HG03571 (cell line): ENCODE data around the gene SVEP1.
"Not testable (repeated sequence)": the region's sequence is repeated elsewhere in the genome, so short reads cannot be mapped to it uniquely, and the experiment has no call there.

Source experiments
- ATAC-seq: cut with Tn5 transposase; IDR thresholded peaks from one replicate; pipeline ENCODE4 v1.9.1; 2021; ENCODE audit not compliant: unreplicated experiment

Gene SVEP1

DNA sequence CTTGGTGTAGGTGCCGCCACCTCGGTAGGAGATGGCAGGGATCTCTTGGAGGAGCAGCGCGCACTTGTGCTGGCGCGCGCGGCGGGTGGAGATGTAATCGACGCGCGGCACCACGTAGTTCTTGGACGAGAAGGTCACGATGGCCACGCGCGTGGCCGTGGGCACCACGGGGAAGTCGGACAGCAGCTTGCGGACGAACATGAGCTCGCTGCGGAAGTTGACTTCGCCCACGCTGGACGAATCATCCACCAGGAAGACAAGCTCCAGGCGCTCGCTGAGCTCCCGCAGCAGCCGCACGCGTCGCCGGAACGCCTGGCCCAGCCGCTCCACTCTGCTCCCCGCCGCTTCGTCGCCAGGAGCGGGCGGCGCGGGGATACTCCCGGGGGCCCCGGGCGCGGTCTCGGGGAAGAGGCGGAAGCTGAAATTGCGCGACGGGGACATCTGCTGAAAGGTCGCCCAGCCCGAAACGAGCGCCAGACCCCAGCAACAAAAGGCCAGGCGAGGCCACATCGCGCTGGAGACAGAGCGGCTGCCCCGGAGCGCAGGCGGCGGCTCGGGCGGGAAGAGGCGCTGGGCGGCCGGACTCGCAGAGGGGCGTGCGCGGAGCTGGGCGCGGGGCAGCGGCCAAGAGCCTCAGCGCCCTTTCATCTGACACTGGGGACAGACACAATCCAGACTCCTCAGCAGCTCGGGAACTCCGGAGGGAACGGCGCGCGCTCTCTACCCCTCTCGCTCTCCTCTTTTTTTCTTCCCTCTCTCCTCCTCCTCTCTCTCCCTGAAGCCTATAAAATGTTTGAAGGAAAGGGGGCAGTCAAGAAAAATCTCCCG is at the start of gene SVEP1:
Gene SVEP1 (minus strand): TSS at position 708 of the 828 bp plus-strand sequence. CDS start 198 bp downstream, at position 510.
- ATAC-seq, result no peak

DNA sequence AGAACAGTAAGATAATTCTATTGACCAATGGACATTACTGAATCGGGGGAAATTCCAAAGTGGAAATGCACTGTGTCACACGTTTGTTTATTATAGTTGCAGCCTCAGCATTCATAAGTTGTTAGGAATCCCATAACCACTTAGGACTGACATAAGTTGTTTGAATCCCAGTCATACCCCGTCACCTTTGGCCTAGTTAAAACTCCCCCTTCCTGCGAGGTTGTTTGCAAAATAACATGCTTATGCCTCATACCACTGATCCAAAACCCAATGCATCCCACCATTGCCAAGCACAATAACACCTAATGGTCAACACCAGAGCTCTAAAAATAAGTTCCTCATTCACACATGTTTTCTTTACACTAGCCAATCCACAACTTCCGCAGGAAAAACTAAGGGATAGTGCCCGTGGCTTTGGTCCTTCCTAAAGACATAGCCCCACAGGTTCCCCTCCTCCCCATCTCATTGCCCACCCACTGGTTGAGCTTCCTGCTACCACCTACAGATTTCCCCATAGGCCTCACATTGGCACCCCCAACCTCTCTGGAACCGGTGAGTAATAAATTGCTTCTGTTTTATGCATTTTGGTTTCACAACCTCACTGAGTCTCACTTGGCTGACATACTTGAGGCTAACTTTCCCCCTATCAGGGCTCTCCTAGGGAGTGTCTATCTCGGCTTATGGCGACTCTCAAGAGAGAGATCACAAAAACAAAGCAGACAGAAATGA is 46.7 kb upstream of the SVEP1 start:
- peak; percentile 98 for ATAC-seq

DNA sequence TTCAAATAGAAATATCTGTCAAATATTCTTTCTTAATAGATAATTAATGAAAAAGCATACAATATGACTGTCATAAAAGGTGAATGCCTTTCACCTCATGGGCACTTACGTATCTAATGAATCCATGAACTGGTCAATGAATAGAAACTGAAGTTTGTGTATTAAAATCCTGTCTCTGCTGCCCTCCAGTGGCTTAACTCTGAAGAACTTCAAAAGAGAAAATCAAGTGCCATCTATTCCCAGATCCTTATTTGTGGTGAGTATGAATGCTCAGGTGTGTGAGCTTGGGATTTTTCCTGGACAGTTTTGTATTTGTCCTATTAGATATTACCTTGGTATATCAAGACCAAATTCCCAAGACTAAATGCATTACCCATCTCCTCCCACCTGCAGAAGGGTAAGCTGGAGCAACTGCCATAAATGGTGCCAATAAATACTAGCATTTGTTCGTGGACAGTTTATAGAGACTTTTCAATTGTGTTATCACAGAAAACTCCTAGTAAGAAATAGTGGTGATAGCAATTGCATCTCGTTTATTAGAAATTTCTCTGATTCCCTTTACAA is 44.0 kb upstream of the SVEP1 start:
- no peak for ATAC-seq

DNA sequence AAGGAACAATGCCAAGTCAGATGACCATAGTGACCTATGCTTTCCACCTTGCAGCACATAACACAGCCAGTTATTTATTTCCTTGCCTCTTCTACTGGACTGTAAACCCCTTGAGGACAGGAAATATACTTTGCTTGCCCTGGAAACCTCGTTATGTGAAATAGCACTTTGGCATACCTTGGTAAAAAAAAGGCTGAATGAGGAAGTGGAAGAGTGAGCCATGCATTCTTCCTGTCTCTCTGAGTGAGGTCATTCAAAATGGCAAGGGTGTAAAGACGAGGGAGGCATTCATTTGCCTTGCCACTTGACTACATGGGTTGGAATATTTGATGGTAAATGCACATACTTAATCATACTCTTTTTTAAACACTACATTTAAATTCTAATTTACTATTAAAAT is 42.8 kb upstream of the SVEP1 start:
- ATAC-seq, result no peak

DNA sequence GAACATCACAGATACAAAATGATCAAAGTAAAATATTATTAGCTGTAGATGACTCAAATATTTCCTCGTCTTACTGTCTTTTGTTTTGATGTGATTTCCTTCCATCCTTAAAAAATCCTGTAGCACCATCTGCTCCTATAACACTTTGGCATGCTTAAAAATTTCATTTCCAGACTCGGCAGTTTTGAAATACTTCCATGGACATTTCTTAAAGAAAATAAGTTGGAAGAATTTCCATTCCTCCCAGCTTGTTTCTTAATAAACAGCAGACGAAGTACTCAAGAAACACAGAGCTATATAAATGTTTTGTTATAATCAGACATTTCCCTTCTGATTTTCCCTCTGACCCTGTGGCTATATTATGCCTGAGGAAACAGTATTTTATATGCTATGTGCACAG is 41.2 kb upstream of the SVEP1 start:
- ATAC-seq, result no peak

DNA sequence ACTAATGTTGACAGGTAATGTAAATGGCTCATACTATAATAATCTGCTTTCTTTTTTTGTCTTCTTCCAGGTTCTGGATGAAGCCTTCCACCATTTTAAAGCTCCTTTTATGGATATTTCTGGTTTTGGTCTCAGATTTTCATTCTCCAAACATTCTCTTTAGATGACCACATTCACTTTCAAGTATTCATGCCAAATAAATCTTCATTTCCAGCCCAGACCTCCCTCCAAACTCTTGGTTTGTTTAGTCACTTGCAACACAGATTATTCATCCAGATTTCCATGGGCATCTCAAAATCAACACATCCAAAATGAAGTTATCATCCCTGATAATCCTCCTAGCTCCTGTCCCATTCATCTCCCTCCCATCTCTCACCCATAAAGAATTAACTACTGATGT is 40.3 kb upstream of the SVEP1 start:
- no peak for ATAC-seq

DNA sequence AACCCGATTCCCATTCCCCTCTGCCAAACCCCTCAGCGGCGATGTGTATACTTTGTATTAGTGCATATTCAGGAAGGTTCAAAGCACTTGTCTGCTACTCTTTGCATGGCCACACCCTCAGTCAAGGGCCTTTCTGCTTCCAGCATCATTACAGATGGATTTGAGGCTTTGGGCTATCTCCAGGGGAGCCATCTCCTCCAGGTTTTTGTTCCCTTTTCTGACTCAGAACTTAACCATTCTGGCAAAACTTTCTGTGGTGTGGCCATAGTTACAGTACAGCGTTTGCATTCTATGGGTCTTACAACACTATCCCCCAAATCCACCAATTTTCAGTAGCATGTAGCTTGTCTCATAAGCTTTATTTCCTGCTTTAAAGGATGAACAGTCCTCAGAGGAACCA is 36.0 kb upstream of the SVEP1 start:
- no peak for ATAC-seq

DNA sequence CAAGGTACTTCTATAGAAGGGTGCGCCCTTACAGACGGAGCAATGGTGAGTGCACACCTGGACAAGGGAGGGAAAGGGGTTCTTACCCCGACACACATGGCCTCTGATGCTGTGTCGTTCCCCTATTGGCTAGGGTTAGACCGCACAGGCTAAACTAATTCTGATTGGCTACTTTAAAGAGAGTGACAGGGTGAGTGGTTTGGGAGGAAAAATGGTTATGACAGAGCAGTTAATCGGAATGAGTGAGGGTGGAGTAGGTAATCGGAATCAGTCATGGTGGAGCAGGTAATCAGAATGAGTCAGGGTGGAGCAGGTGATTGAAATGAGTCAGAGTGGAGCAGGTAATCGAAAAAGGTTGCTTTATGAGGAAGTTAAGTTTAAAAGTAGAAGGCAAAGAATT is 35.0 kb upstream of the SVEP1 start:
- ATAC-seq, result not testable (repeated sequence)

DNA sequence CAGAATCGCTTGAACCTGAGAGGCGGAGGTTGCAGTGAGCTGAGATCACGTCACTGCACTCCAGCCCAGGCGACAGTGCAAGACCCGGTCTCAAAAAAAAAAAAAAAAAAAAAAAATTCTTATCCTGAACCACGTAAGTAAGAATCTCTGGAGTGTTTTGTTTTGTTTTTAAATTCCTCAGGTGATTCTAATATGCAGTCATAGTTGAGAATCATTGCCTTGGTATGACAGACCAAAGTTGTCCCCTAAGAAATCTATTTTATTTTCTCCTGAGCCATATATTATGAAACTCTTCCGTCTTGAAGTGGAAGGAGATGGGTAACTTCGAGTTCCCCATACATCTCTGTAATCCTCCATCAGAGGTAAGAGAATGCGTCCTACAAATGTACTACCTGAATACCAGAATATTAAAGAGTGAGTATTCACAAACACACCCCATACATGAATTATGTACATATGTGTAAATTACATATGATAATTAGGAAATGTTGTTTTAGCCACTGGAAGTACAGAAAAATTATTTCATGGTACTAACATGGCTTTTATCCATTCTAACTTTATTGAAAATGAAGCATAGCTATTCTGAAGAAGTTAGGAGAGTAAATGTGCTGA is 26.7 kb upstream of the SVEP1 start:
- ATAC-seq, result no peak

DNA sequence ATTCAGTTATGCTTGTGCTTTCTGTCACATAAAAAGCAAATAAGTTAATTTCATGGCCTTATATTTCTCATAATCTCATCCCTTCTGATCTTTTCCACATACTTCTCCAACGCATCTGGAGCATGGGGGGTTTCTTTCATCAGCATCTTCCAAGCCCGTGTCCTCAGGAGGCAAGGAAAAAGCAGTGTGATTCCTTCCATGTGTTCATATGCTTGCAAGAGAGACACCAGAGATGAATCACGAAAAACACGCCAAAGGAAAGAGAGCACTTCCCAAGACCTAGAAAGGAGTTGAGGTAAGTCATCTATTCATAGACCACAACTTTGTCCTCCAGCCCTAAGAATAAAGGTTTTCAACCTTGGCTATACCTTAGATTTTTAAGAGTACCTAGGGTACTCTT is 26.0 kb upstream of the SVEP1 start:
- no peak for ATAC-seq

DNA sequence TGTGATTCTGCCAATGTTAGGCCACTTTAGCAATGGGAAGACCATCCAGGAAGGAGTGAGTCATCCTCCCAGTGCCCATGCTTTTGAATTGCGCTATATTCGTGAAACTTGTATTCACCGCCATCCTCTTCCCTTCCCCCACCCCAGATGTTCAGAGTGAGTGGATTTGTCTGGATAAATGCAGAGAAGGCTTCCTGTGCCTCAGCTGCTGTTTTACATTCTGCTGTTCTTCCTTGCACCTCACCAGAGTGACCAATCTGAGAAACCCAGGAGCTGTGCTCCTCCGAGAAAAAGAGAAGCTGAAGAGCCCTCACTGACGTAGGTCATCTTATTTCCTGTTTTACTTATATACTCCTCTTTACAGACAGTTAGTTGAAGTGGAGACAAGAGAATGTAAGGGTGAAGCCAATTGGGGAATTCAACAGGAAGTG is 24.6 kb upstream of the SVEP1 start:
- no peak for ATAC-seq

DNA sequence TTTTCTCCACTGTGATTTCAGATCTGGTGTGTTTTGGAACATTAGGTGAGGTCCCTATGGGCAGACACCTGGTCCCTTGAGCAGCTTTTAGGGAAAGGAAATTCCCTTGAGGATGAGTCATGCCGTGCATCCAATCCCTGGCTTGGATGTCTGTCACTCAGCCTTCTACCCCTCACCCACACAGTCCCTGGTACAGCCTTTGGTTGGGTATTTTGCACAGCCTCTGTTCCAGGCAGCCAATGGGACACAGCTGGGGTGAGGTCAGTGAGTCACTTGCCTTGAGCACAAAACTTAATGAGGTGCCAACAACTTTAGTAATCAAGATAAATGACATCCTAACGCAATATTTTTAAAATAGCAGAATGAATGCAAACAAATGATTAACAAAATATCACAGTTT is 22.7 kb upstream of the SVEP1 start:
- ATAC-seq, result no peak

DNA sequence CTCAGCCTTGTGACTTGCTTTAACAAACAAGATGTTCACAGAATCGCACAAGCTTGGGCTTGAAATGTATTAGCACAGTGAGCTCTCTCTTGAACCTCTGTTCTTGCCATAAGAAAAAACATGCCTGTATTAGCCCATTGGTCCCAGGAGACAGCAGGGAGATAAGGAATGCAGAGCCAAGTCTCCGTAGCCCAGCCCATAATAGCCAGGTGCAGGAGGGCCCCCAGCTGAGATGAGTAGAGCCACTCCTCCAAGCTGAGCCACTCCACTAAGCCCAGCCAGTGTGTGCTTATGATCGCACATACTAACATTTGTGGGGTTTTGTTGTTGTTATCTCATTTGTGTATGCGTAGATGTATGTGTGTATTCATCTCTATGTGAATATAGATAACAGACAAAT is 21.6 kb upstream of the SVEP1 start:
- ATAC-seq, result no peak

DNA sequence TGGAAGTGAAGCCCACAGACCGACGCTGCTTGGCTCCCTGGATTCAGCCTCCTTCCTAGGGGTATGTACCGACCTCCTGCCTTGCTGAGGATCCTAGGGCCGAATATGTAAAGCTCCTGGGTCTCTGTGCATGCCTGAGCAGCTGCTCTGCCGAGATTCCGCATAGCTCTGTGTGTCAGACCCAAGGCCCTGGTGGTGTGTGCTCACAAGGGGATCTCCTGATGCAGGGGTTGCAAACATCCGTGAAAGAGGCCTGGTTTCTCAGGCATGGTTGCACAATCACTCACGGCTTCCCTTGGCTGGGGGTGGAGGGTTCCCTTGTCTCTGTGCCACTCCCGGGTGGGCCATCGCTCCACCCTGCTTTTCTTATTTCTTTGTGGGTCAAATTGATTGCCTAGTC is 19.9 kb upstream of the SVEP1 start:
- no peak for ATAC-seq

DNA sequence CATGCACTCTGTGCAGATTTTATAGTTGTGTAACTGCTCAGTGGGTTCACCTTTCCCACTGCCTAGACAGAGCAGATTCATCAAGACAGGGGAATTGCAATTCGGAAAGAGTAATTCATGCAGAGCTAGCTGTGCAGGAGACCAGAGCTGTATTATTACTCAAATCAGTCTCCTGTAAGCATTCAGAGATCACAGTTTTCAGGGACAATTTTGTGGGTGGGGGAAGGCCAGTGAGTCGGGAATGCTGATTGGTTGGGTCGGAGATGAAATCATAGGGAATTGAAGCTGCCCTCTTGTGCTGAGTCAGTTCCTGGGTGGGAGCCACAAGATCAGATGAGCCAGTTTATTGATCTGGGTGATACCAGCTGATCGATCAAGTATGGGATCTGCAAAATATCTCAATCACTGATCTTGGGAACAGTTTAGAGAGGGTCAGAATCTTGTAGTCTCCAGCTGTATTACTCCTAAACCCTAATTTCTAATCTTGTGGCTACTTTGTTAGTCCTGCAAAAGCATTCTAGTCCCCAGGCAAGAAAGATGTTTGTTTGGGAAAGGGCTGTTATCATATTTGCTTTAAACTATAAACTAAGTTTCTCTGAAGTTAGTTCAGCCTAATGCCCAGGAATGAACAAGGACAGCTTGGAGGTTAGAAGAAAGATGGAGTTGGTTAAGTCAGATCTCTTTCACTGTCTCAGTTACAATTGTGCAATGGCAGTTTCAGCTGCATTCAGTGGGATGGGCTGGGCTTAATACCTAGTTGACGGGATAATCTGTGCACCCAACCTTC is 12.7 kb upstream of the SVEP1 start:
- no peak for ATAC-seq

DNA sequence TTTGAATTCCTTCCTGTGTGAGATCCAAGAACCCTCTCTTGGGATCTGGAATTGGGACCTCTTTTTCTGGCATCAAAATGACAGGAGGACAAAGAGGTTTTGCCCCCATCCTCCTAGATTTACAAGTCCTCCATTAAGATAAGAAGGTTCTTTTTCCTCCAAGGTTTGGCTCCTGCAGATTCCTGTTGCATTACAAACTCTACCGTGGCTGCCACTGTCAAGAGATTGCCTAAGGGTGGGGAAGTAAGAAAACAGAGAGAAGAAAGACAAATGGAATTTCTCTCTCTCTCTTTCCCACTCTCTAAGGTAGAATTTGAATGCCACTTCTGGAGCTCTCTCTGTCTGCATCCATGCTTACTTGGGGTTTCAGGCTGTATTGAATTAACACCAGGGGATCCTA is 12.0 kb upstream of the SVEP1 start:
- ATAC-seq, result no peak

DNA sequence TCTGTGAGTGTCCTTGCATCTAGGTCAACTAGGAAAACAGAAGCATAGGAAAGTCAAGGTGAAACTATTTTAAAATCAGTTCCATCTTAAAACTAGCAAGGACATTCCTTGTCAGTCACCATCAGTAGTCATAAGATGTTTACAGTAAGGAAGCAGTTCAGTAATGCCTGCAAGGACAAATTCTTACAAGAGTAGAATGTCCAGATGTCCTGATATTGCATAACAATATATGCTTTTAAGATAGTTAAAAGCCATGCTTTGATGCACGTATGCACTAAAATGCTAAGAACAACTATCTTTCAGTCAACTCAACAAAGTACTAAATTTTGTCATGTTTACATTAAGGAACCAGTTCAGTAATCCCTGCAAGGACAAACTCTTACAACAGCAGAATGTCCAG is 11.3 kb upstream of the SVEP1 start:
- no peak for ATAC-seq

DNA sequence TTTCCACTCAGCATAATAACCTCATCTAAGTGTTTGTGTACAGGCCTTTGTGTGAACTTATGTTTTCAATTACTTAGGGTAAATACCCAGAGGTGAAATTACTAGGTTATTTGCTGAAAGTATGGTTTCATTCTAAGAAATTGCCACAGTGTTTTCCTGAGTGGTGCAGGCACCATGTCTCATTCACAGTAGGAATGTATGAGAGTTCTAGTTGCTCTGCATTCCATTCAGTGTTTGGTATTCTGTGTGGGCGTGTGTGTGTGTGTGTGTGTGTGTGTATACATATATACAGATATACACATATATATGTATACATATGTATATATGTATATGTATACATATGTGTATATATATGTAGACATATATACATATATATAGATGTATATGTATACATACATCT is 8.8 kb upstream of the SVEP1 start:
- ATAC-seq, result no peak

DNA sequence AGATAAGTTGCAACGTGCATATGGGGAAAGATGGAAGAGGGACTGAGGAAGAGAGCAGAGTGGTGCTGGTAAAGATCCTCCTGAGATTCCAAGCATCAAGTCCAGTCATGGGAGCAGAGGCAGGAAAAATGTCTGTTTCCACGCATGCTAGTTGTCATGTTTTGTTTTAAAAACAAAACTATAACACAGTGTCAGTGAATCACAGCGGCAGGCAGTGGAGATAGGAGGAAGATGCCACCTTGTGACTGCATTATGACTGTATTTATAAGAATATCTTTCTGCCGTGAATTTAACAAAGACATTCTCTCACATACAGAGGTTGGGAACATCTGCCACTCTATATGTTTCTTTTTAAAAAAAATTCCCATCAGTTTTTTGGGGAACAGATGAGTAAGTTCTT is 3.7 kb upstream of the SVEP1 start:
- ATAC-seq, result no peak

DNA sequence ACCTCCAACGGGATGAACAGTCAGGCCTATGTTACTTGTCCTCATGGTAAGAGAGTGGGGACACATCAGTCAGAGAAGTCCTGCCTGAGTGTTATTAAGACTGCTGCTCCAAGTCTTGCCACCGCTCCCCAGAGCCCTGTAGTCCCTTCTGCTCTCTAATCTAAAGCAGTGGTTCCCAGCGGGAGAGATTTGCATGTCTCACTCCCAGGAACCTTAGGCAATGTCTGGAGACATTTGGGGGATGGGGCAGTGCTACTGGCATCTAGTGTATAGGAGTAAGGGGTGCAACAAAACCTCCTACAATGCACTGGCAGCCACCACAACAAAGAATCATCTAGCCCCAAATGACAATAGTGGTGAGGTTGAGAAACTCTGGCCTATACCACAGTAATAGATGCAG is 2.6 kb upstream of the SVEP1 start:
- no peak for ATAC-seq

DNA sequence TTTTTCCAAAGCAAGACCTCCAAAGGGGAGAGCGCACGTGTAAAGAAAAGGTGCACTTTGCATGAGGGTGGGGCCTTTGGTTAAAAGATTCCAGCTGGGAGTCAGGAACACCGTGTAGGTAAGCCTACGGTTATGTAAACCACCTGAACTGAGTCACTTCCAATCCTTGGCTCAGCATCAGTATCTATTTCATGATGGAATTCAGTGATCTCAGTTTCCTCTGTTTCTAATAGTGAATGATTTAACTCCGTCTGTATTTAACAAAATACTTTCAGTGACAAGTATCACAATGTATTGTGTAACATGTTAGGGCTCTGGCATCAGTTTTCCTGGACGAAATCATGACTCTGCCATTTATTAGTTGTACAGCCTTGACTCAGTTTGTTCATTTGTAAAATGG is 1.3 kb upstream of the SVEP1 start:
- ATAC-seq, result no peak
